ENCODE data around the gene ZFP36L2.

- TF ChIP-seq RARB (CRISPR knock-in tag; IDR thresholded peaks at IDR 0.05) (no peak), ISL1 (CRISPR knock-in tag; IDR thresholded peaks at IDR 0.05) (no peak), TOX (CRISPR knock-in tag; IDR thresholded peaks at IDR 0.05; ENCODE audit: borderline replicate concordance) (no peak), CSRNP3 (CRISPR knock-in tag; IDR thresholded peaks at IDR 0.05) (no peak), POU6F1 (CRISPR knock-in tag; IDR thresholded peaks at IDR 0.05; ENCODE audit: borderline replicate concordance, low read depth) (no peak), TSHZ2 (CRISPR knock-in tag; IDR thresholded peaks at IDR 0.05) (no peak), PPARA (CRISPR knock-in tag; IDR thresholded peaks at IDR 0.05; ENCODE audit: borderline replicate concordance) (no peak), PATZ1 (CRISPR knock-in tag; IDR thresholded peaks at IDR 0.05; ENCODE audit: borderline replicate concordance) (no peak), ZNF565 (CRISPR knock-in tag; conservative IDR thresholded peaks at IDR 0.05; ENCODE audit: low read depth) (no peak)
Measured at GRCh38 chr2:43201497-43201896, 24.9 kb downstream of the ZFP36L2 start.

Data from SK-N-SH treated with all-trans-retinoic acid at 6 μM for 48 hours (cell line).